ENCODE results near the gene BSCL2.
A peak's percentile ranks its signal among the peaks of the same experiment; 100 is the strongest.
"Not testable (repeated sequence)": the region's sequence is repeated elsewhere in the genome, so short reads cannot be mapped to it uniquely, and the experiment has no call there.

BSCL2 gene

GRCh38 chr11:62687508-62688396, 19.5 kb downstream of the BSCL2 start:
- no peak for DNase-seq (ENCODE audit: low spot score)

- no peak for DNase-seq (ENCODE audit: low spot score)
Observed at GRCh38 chr11:62682518-62682917, 24.7 kb downstream of the BSCL2 start.

GRCh38 chr11:62680825-62681240, 26.4 kb downstream of the BSCL2 start:
- DNase-seq (ENCODE audit: low spot score), result no peak

GRCh38 chr11:62678770-62679696, 28.2 kb downstream of the BSCL2 start, which contains the start of gene UBXN1:
UBXN1 (minus strand) TSS chr11:62679073; CDS start chr11:62678923, 150 bp downstream.
- DNase-seq (ENCODE audit: low spot score), result peak; percentile 85

- DNase-seq (ENCODE audit: low spot score), result no peak
Observed at GRCh38 chr11:62678433-62678769, 28.8 kb downstream of the BSCL2 start.

- DNase-seq (ENCODE audit: low spot score), result no peak
Observed at GRCh38 chr11:62677714-62678113, 29.5 kb downstream of the BSCL2 start.

GRCh38 chr11:62677156-62677555, 30.1 kb downstream of the BSCL2 start:
- no peak for DNase-seq (ENCODE audit: low spot score)

GRCh38 chr11:62676698-62677097, 30.5 kb downstream of the BSCL2 start:
- no peak for DNase-seq (ENCODE audit: low spot score)

- DNase-seq (ENCODE audit: low spot score), result not testable (repeated sequence)
Observed at GRCh38 chr11:62675415-62675814, 31.8 kb downstream of the BSCL2 start.

GRCh38 chr11:62673196-62673525, 34.1 kb downstream of the BSCL2 start:
- no peak for DNase-seq (ENCODE audit: low spot score)

GRCh38 chr11:62671608-62672389, 35.4 kb downstream of the BSCL2 start, which contains the start of the genes LBHD1 and UQCC3:
LBHD1 (minus strand) TSS chr11:62672267; CDS start chr11:62670031, 2,236 bp downstream.
UQCC3 (plus strand) TSS chr11:62671673; CDS start chr11:62671746, 73 bp downstream.
- DNase-seq (ENCODE audit: low spot score), result peak; percentile 86

GRCh38 chr11:62671236-62671607, 36.0 kb downstream of the BSCL2 start:
- DNase-seq (ENCODE audit: low spot score), result no peak

GRCh38 chr11:62669420-62670161, 37.6 kb downstream of the BSCL2 start:
- DNase-seq (ENCODE audit: low spot score), result no peak

- no peak for DNase-seq (ENCODE audit: low spot score)
Observed at GRCh38 chr11:62667460-62667859, 39.8 kb downstream of the BSCL2 start.

GRCh38 chr11:62666259-62666926, 40.8 kb downstream of the BSCL2 start:
- no peak for DNase-seq (ENCODE audit: low spot score)

- no peak for DNase-seq (ENCODE audit: low spot score)
Observed at GRCh38 chr11:62665599-62666258, 41.5 kb downstream of the BSCL2 start.

- DNase-seq (ENCODE audit: low spot score), result peak; percentile 93
Observed at GRCh38 chr11:62665075-62665598, 42.1 kb downstream of the BSCL2 start, which contains the start of the genes C11orf98 and CSKMT. C11orf98 (minus strand) TSS chr11:62665210; CDS start chr11:62665169, 41 bp downstream. CSKMT (plus strand) TSS chr11:62665312; CDS start chr11:62665880, 568 bp downstream.

GRCh38 chr11:62664405-62665074, 42.7 kb downstream of the BSCL2 start:
- no peak for DNase-seq (ENCODE audit: low spot score)
